Caki2 (cell line): ENCODE measurements around the gene PPP1R16B. TPM values are rescaled to one million over a fixed set of nuclear protein-coding genes. Genes with fewer than 3 reads are reported as not detected.
A peak's percentile ranks its signal among the peaks of the same experiment; 100 is the strongest.

Source experiments
- DNase-seq: peaks from one replicate; pipeline ENCODE4 v3.0.0-alpha.2; 2015; ENCODE audit warnings: low read depth
- in situ Hi-C: cut with HindIII; loops from 2 replicates; pipeline ENCODE4 v1.10.0; 2016; ENCODE audit warnings: low sequenced_read_pairs, low pct_unique_long_range_greater_than_20kb, mixed read lengths
- total RNA-seq: library from RNA; depleted of rRNA; stranded (reverse); fragments of >200 nt; shearing (Covaris generic); gene quantifications from 2 replicates; pipeline ENCODE4 v1.2.3, GENCODE V29; 2014; ENCODE audit warnings: low replicate concordance

PPP1R16B gene
- total RNA-seq, 1 experiment from 2014 or later: 0.07 TPM

GRCh38 chr20:38882600-38882999 is 77.1 kb downstream of the PPP1R16B start:
- no peak for DNase-seq
- in situ Hi-C loops: no loop called here

GRCh38 chr20:38883081-38883980 is 77.8 kb downstream of the PPP1R16B start:
- in situ Hi-C loops: no loop called here
- peak; percentile 75 for DNase-seq

GRCh38 chr20:38883981-38884733 is 78.7 kb downstream of the PPP1R16B start:
- in situ Hi-C loops: no loop called here
- DNase-seq: no peak

GRCh38 chr20:38885357-38885756 is 79.9 kb downstream of the PPP1R16B start:
- no peak for DNase-seq
- in situ Hi-C loops: no loop called here

- in situ Hi-C loops: no loop called here
- DNase-seq: no peak
Observed at GRCh38 chr20:38888059-38888831, 82.7 kb downstream of the PPP1R16B start.

- in situ Hi-C loops: no loop called here
Observed at GRCh38 chr20:38889050-38889449, 83.6 kb downstream of the PPP1R16B start.

GRCh38 chr20:38889792-38890496 is 84.4 kb downstream of the PPP1R16B start:
- in situ Hi-C loops: no loop called here
- DNase-seq: no peak

More at GRCh38 chr20:38889050-38889449, 83.6 kb downstream of the PPP1R16B start:
- DNase-seq: no peak

- no peak for DNase-seq
- in situ Hi-C loops: no loop called here
Observed at GRCh38 chr20:38890497-38890818, 85.0 kb downstream of the PPP1R16B start.

- in situ Hi-C loops: no loop called here
- DNase-seq: no peak
Observed at GRCh38 chr20:38892091-38892981, 86.8 kb downstream of the PPP1R16B start.

- in situ Hi-C loops: no loop called here
Observed at GRCh38 chr20:38893056-38893564, 87.6 kb downstream of the PPP1R16B start.

GRCh38 chr20:38893565-38894090 is 88.1 kb downstream of the PPP1R16B start:
- in situ Hi-C loops: no loop called here
- peak; percentile 52 for DNase-seq

More at GRCh38 chr20:38893056-38893564, 87.6 kb downstream of the PPP1R16B start:
- DNase-seq: no peak

- in situ Hi-C loops: no loop called here
- DNase-seq: no peak
Observed at GRCh38 chr20:38894091-38894847, 88.8 kb downstream of the PPP1R16B start.

- in situ Hi-C loops: no loop called here
- no peak for DNase-seq
Observed at GRCh38 chr20:38895098-38895949, 89.8 kb downstream of the PPP1R16B start.

- no peak for DNase-seq
- in situ Hi-C loops: no loop called here
Observed at GRCh38 chr20:38896009-38896594, 90.6 kb downstream of the PPP1R16B start.

GRCh38 chr20:38897267-38897666 is 91.8 kb downstream of the PPP1R16B start:
- in situ Hi-C loops: no loop called here
- no peak for DNase-seq
